Measurements from ENCODE around the gene ABCA2. TPM values are rescaled to one million over a fixed set of nuclear protein-coding genes. Genes with fewer than 3 reads are reported as not detected.

Gene ABCA2
- total RNA-seq, 1 experiment from 2014 or later: 22.4 TPM

GRCh38 chr9:137009938-137010732, 17.9 kb downstream of the ABCA2 start:
- Histone ChIP-seq H3K27ac (ENCODE audit: insufficient read length, low read depth, low read length) (no peak overlapping the region), H3K18ac (ENCODE audit: insufficient read length, low read depth, low read length) (no peak overlapping the region), H3K79me1 (ENCODE audit: insufficient read depth, low read depth, low read length, poor library complexity, severe bottlenecking) (no peaks in the 10 kb centered on the region), H3T11ph (ENCODE audit: low read length) (no peak overlapping the region), H3K4ac (ENCODE audit: low read depth, low read length) (no peak overlapping the region), H2BK12ac (ENCODE audit: insufficient read length, low read depth, low read length) (no peak overlapping the region), H2BK5ac (ENCODE audit: insufficient read length, low read length) (no peak overlapping the region), H3K9ac (ENCODE audit: extremely low read depth, insufficient read length, low read length) (no peak overlapping the region), H3K14ac (ENCODE audit: insufficient read depth, low read length) (no peak overlapping the region), H4K91ac (ENCODE audit: insufficient read length, low read depth, low read length) (no peak overlapping the region), H4K20me1 (ENCODE audit: control insufficient read depth, insufficient read depth, insufficient read length) (peaks cover 2% of the 10 kb centered on the region), H2BK120ac (ENCODE audit: low read depth, low read length, poor library complexity, severe bottlenecking) (no peak overlapping the region), H2AK5ac (ENCODE audit: insufficient read length, low read length) (no peak overlapping the region), H3K4me2 (ENCODE audit: insufficient read depth, insufficient read length, low read length) (no peak overlapping the region), H4K8ac (replicated peaks; ENCODE audit: insufficient read length, low read depth, low read length) (no peak overlapping the region), H3K9me3 (ENCODE audit: control insufficient read depth, low read depth, low read length) (no peaks in the 10 kb centered on the region), H3K23ac (ENCODE audit: insufficient read length, low read depth, low read length) (no peak overlapping the region), H3K79me2 (ENCODE audit: insufficient read depth, low read length) (no peaks in the 10 kb centered on the region), H2BK15ac (ENCODE audit: low read depth, low read length) (no peak overlapping the region), H2BK20ac (ENCODE audit: low read depth, low read length, poor library complexity, severe bottlenecking) (no peak overlapping the region), H2AFZ (ENCODE audit: low read length) (no peak overlapping the region), H3K27me3 (ENCODE audit: insufficient read depth, low read length) (no peaks in the 10 kb centered on the region), H3K4me1 (ENCODE audit: insufficient read depth, low read length) (no peaks in the 10 kb centered on the region), H3K56ac (ENCODE audit: insufficient read length, low read depth, low read length) (no peak overlapping the region), H4K5ac (ENCODE audit: insufficient read length, low read depth, low read length) (no peak overlapping the region), H3K23me2 (ENCODE audit: insufficient read length, low read depth, low read length, poor library complexity, severe bottlenecking) (no peaks in the 10 kb centered on the region)
- Mint-ChIP-seq H3K9me3 (peaks cover 10 to 12% of the 10 kb centered on the region in 2 experiments), H3K27ac (no peak overlapping the region), H3K36me3 (ENCODE audit: insufficient read depth in 1 of 3, low read depth in 3 of 3) (peaks cover 0 to 4% (median 0%) of the 10 kb centered on the region in 3 experiments; a peak in 3 of 7 replicates), H3K4me1 (no peaks in the 10 kb centered on the region), H3K27me3 (ENCODE audit: low read depth) (no peaks in the 10 kb centered on the region; the same call in 1 of the 2 replicates), H3K4me3 (no peak overlapping the region)
- WGBS (ENCODE audit: extremely low coverage, insufficient read length, low lambda C conversion rate): no CpG with 5 or more reads among the region's 49 CpGs
- DNase-seq: no peak
- no peak for TF ChIP-seq CTCF (conservative IDR thresholded peaks at IDR 0.05)

All from H9 (cell line).